Activated CD4-positive, alpha-beta T cell treated with anti-CD3 and anti-CD28 coated beads, Interleukin-2, amount 10 ng/mL, durations not matched to agents 24 days and 14 days (primary cell): ENCODE measurements around the gene BACE1-AS. TPM values are rescaled to one million over a fixed set of nuclear protein-coding genes. Genes with fewer than 3 reads are reported as not detected.
"Not testable (repeated sequence)": the region's sequence is repeated elsewhere in the genome, so short reads cannot be mapped to it uniquely, and the experiment has no call there.

Experiments used
- DNase-seq: peaks from one replicate; pipeline ENCODE4 v3.0.0; 2022
- H3K27ac Mint-ChIP-seq: one replicate; pipeline ENCODE4 v1.8.0; 2022; ENCODE audit warnings: mild to moderate bottlenecking, mixed read lengths
- H3K27me3 Mint-ChIP-seq: one replicate; pipeline ENCODE4 v1.8.0; 2022; ENCODE audit warnings: mixed read lengths
- H3K36me3 Mint-ChIP-seq: one replicate; pipeline ENCODE4 v1.8.0; 2022; ENCODE audit warnings: low read depth, mild to moderate bottlenecking, mixed read lengths
- H3K4me1 Mint-ChIP-seq: one replicate; pipeline ENCODE4 v1.8.0; 2021; ENCODE audit warnings: mixed read lengths
- H3K4me3 Mint-ChIP-seq: one replicate; pipeline ENCODE4 v1.8.0; 2022; ENCODE audit warnings: mild to moderate bottlenecking, moderate library complexity, mixed read lengths
- H3K9me3 Mint-ChIP-seq: one replicate; pipeline ENCODE4 v1.8.0; 2021; ENCODE audit warnings: mixed read lengths
- intact Hi-C: fragments of 100-400 bp; cut with micrococcal nuclease; formaldehyde crosslinking; loops from one replicate; pipeline ENCODE4 v1.15.1; 2023
- total RNA-seq: library from RNA; stranded (reverse); gene quantifications from 2 replicates; pipeline ENCODE4 v1.2.3, GENCODE V29; 2022

The BACE1-AS gene
- 5.5 and 5.8 TPM in 2 replicates for total RNA-seq

DNA sequence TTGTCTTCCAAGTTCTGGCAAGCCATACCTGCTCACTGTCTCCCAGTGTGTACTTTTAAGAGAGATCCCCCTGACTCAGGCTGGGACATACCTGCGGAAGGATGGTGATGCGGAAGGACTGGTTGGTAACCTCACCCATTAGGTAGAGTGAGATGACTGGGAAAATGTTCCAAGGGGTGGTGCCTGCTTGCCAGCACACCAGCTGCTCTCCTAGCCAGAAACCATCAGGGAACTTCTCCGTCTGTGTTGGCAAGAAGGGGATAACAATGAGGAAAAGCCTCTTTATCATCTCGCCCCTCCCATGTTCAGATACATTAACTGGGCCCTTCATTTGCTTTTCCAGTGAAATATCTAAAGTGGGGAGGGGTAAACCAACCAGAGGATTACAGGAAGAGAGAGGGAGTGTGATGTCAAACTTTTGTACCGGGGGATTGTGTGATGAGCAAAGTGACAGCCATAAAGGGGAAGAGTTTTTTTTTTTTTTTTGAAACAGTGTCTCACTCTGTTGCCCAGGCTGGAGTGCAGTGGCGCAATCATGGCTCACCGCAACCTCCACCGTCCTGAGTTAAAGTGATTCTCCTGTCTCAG lies at the start of gene BACE1-AS:
Gene BACE1-AS (plus strand): TSS at position 538 of the 588 bp plus-strand sequence.
- Mint-ChIP-seq H3K9me3 (no peaks in the 10 kb centered on the region), H3K4me1 (no peaks in the 10 kb centered on the region), H3K4me3 (no peak within 1 kb of the TSS), H3K27ac (no peak within 1 kb of the TSS), H3K27me3 (no peaks in the 10 kb centered on the region), H3K36me3 (peaks cover 7% of the 10 kb centered on the region)
- DNase-seq, result no peak
- intact Hi-C loops, result no loop called here

DNA sequence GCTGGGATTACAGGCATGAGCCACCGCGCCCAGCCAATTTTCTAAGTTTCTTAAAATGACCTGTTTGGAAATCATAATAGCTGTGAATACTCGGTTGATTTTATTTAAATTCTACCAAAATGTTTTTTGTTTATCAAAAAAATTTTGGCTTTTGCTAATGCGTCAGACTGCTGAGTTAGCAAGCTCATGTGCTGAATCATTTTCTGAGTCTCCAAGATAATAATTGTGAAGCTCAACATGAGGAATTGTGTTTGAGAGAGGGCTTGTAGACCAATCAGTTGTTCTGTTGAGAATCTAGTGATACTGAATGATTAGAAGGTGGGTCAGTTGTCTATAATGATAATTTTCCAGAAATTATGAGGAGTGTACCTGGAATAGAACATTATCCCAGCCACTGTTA lies 42.8 kb upstream of the BACE1-AS start:
- intact Hi-C loops, result no loop called here
- Mint-ChIP-seq H3K4me3 (no peak overlapping the region), H3K4me1 (no peaks in the 10 kb centered on the region), H3K9me3 (no peaks in the 10 kb centered on the region), H3K27me3 (no peaks in the 10 kb centered on the region), H3K36me3 (peaks cover 30% of the 10 kb centered on the region), H3K27ac (no peak overlapping the region)
- no peak for DNase-seq

DNA sequence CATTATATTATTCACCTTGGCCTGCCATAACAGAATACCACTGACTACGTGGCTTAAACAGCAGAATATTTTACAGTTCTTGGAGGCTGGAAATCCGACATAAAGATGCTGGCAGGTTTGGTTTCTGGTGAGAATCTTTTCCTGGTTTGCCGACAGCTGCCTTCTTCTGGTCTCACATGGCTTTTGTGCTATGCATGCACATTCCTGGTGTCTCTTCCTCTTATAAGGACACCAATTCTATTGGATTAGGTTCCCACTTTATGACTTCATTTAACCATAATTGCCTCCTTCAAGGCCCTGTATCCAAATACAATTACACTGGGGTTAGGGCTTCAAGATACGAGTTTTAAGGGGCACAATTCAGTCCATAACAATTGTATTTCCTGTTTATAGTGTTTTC lies 41.6 kb upstream of the BACE1-AS start:
- no peak overlapping the region for H3K4me3 Mint-ChIP-seq
- no peaks in the 10 kb centered on the region for H3K27me3 Mint-ChIP-seq
- no peak for DNase-seq
- H3K27ac Mint-ChIP-seq, result no peak overlapping the region
- no peaks in the 10 kb centered on the region for H3K9me3 Mint-ChIP-seq
- H3K4me1 Mint-ChIP-seq, result no peaks in the 10 kb centered on the region
- peaks cover 30% of the 10 kb centered on the region for H3K36me3 Mint-ChIP-seq
- intact Hi-C loops, result no loop called here

GRCh38 chr11:117251506-117251905 lies 39.6 kb upstream of the BACE1-AS start:
- peaks cover 21% of the 10 kb centered on the region for H3K36me3 Mint-ChIP-seq
- no peaks in the 10 kb centered on the region for H3K27me3 Mint-ChIP-seq
- peaks cover 4% of the 10 kb centered on the region for H3K4me1 Mint-ChIP-seq
- no peak for DNase-seq
- intact Hi-C loops, result no loop called here
- H3K27ac Mint-ChIP-seq, result no peak overlapping the region
- H3K9me3 Mint-ChIP-seq, result no peaks in the 10 kb centered on the region
- H3K4me3 Mint-ChIP-seq, result no peak overlapping the region

- H3K27me3 Mint-ChIP-seq, result no peaks in the 10 kb centered on the region
- H3K4me1 Mint-ChIP-seq, result peaks cover 4% of the 10 kb centered on the region
- DNase-seq, result no peak
- H3K27ac Mint-ChIP-seq, result no peak overlapping the region
- intact Hi-C loops, result no loop called here
- no peak overlapping the region for H3K4me3 Mint-ChIP-seq
- H3K9me3 Mint-ChIP-seq, result no peaks in the 10 kb centered on the region
- H3K36me3 Mint-ChIP-seq, result peaks cover 6% of the 10 kb centered on the region
Measured at GRCh38 chr11:117255966-117256365, 35.2 kb upstream of the BACE1-AS start.

- intact Hi-C loops, result no loop called here
- no peak overlapping the region for H3K4me3 Mint-ChIP-seq
- no peaks in the 10 kb centered on the region for H3K9me3 Mint-ChIP-seq
- no peaks in the 10 kb centered on the region for H3K27me3 Mint-ChIP-seq
- peaks cover 6% of the 10 kb centered on the region for H3K36me3 Mint-ChIP-seq
- no peak overlapping the region for H3K27ac Mint-ChIP-seq
- DNase-seq, result no peak
- peaks cover 4% of the 10 kb centered on the region for H3K4me1 Mint-ChIP-seq
Measured at GRCh38 chr11:117256573-117256972, 34.6 kb upstream of the BACE1-AS start.

- no peaks in the 10 kb centered on the region for H3K9me3 Mint-ChIP-seq
- no peaks in the 10 kb centered on the region for H3K27me3 Mint-ChIP-seq
- no peak for DNase-seq
- H3K4me1 Mint-ChIP-seq, result peaks cover 4% of the 10 kb centered on the region
- peaks cover 7% of the 10 kb centered on the region for H3K36me3 Mint-ChIP-seq
- H3K4me3 Mint-ChIP-seq, result no peak overlapping the region
- intact Hi-C loops, result no loop called here
- no peak overlapping the region for H3K27ac Mint-ChIP-seq
Measured at GRCh38 chr11:117258576-117258975, 32.6 kb upstream of the BACE1-AS start.

DNA sequence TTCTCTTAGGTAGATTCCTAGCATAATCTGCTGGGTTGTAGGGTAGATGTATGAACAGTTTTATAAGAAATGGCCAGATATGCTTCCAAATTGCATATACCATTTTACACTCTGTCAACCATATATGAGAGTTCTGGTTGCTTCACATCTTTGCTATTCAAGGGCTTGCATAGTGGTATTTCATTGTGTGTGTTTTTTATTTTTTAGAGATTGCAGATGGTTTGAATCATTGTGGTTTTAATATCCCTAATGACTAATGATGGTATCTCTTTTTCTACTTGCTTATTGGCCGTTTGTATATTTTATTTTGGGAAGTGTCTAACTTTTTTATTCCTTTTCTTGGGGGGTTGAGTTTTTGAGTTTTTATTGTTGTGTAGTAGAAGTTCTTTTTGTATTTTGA lies 31.7 kb upstream of the BACE1-AS start:
- Mint-ChIP-seq H3K27me3 (no peaks in the 10 kb centered on the region), H3K9me3 (no peaks in the 10 kb centered on the region), H3K4me1 (peaks cover 4% of the 10 kb centered on the region), H3K36me3 (peaks cover 3% of the 10 kb centered on the region), H3K4me3 (no peak overlapping the region), H3K27ac (no peak overlapping the region)
- intact Hi-C loops, result no loop called here
- no peak for DNase-seq

DNA sequence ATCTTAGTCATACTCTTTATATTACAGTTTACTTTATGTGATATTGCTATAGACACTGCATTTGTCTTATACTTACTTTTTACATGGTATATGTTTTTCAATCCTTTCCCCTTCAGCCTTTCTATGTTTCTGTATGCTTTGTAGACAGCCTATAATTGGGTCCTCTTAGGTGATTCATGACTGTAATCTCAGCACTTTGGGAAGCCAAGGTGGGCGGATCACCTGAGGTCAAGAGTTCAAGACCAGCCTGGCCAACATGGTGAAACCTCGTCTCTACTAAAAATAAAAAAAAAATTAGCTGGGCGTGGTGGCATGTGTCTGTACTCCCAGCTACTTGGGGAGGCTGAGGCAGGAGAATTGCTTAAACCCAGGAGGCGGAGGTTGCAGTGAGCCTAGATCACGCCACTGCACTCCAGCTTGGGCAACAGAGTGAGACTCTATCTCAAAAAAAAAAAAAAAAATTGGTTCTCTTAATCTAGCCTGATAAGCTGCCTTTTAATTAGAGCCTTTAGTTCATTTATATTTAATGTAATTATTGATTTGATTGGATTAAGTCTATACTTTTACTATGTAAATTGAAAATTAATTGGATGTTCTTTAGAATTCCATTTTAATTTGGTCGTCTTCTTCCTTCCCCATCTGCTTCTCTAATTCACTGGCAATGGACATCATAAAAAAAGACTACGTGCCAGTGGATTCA lies 26.4 kb upstream of the BACE1-AS start:
- intact Hi-C loops, H3K27ac Mint-ChIP-seq, H3K27me3 Mint-ChIP-seq, H3K9me3 Mint-ChIP-seq, H3K4me1 Mint-ChIP-seq, H3K36me3 Mint-ChIP-seq, H3K4me3 Mint-ChIP-seq, DNase-seq: not testable (repeated sequence)

DNA sequence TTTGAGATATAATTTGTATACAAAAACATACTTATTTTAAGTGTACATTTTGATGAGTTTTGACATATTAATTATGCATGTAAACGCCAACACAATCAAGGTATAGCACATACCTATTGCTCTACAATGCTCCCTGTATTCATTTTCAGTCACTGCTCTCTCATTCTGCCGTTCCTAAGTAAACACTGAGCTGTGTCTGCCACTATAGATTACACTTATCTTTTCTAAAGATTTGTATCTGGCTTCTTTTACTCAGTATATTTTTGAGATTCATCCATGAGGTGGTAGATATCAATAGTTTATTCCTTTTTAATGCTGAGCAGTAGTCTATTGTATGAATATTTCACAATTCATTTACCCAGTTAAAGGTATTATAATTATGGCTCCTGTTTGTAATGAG lies 25.4 kb upstream of the BACE1-AS start:
- no peaks in the 10 kb centered on the region for H3K27me3 Mint-ChIP-seq
- H3K4me1 Mint-ChIP-seq, result no peaks in the 10 kb centered on the region
- H3K27ac Mint-ChIP-seq, result no peak overlapping the region
- intact Hi-C loops, result no loop called here
- DNase-seq, result no peak
- no peaks in the 10 kb centered on the region for H3K9me3 Mint-ChIP-seq
- H3K4me3 Mint-ChIP-seq, result no peak overlapping the region
- H3K36me3 Mint-ChIP-seq, result peaks cover 4% of the 10 kb centered on the region

DNA sequence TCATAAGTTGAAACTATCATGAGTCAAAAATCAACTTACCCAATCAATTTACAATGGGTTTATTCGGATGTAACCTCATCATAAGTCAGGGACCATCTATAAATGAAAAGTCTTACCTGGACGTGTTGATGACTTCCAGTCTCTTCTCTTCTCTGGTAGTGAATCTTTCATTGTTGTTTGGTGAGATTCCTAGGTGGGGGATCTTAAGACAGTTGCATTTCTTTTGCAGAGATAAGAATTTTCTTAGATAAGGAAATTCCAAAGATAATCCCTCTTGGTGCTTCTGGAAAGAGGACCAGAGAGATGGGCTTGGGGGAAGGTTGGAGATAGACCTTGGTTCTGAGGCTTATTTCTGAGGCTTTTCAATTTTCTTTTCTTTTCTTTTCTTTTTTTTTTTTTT lies 21.3 kb upstream of the BACE1-AS start:
- no peak overlapping the region for H3K27ac Mint-ChIP-seq
- H3K36me3 Mint-ChIP-seq, result peaks cover 12% of the 10 kb centered on the region
- H3K9me3 Mint-ChIP-seq, result no peaks in the 10 kb centered on the region
- H3K4me3 Mint-ChIP-seq, result no peak overlapping the region
- H3K4me1 Mint-ChIP-seq, result no peaks in the 10 kb centered on the region
- DNase-seq, result no peak
- no peaks in the 10 kb centered on the region for H3K27me3 Mint-ChIP-seq
- intact Hi-C loops, result no loop called here

GRCh38 chr11:117271208-117271607 lies 19.9 kb upstream of the BACE1-AS start:
- H3K4me1 Mint-ChIP-seq, result no peaks in the 10 kb centered on the region
- H3K4me3 Mint-ChIP-seq, result no peak overlapping the region

DNA sequence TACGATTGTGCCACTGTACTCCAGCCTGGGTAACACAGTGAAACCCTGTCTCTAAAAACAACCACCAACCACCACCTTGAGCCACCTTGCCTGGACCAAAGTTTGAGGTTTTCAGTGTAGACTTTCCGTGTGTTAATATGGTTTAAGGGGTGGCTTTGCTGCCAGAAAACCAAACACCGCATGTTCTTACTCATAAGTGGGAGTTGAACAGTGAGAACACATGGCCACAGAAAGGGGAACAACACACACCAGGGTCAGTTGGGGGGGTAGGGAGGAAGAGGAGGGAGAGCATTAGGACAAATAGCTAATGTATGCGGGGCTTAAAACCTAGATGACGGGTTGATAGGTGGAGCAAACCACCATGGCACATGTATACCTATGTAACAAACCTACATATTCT lies 19.0 kb upstream of the BACE1-AS start:
- intact Hi-C loops, DNase-seq, H3K4me1 Mint-ChIP-seq, H3K27me3 Mint-ChIP-seq, H3K4me3 Mint-ChIP-seq, H3K9me3 Mint-ChIP-seq, H3K27ac Mint-ChIP-seq: not testable (repeated sequence)
- peaks cover 16% of the 10 kb centered on the region for H3K36me3 Mint-ChIP-seq

More at GRCh38 chr11:117271208-117271607, 19.9 kb upstream of the BACE1-AS start:
- DNase-seq, result no peak
- Mint-ChIP-seq H3K9me3 (no peaks in the 10 kb centered on the region), H3K27ac (no peak overlapping the region), H3K27me3 (no peaks in the 10 kb centered on the region), H3K36me3 (peaks cover 17% of the 10 kb centered on the region)
- intact Hi-C loops, result no loop called here

GRCh38 chr11:117273550-117274289 lies 17.4 kb upstream of the BACE1-AS start:
- intact Hi-C loops, result no loop called here
- no peaks in the 10 kb centered on the region for H3K4me1 Mint-ChIP-seq
- no peaks in the 10 kb centered on the region for H3K9me3 Mint-ChIP-seq
- H3K27ac Mint-ChIP-seq, result no peak overlapping the region
- no peak for DNase-seq
- H3K27me3 Mint-ChIP-seq, result no peaks in the 10 kb centered on the region
- peaks cover 16% of the 10 kb centered on the region for H3K36me3 Mint-ChIP-seq
- no peak overlapping the region for H3K4me3 Mint-ChIP-seq
